H1 (cell line): ENCODE data around the gene MDFIC2. TPM values are rescaled to one million over a fixed set of nuclear protein-coding genes. Genes with fewer than 3 reads are reported as not detected.

Experiments used
- CTCF ChIA-PET: fragments of 300-600 bp; sonication (Branson Sonifier 250); formaldehyde crosslinking; loops from one replicate; lab custom pipeline; 2021; ENCODE audit not compliant: partially characterized antibody; lab: Charles Lee
- POLR2A ChIA-PET: fragments of 300-600 bp; sonication (Branson Sonifier 250); formaldehyde crosslinking; loops from one replicate; lab custom pipeline; 2021; ENCODE audit warnings: inconsistent platforms; ENCODE audit not compliant: partially characterized antibody; lab: Charles Lee
- DNase-seq, 2 experiments: peaks; one replicate each; pipeline versions ENCODE4 v3.0.0 to v3.0.0-alpha.2; 2010 to 2022; ENCODE audit warnings: low spot score in 2 of 2, low read depth in 1 of 2, mixed read lengths in 1 of 2
- FAIRE-seq: peaks from 2 replicates; lab custom pipeline; 2011; peaks lifted over from hg19 to GRCh38; lab: Jason Lieb, UNC
- H2AFZ ChIP-seq: 2 replicates; pipeline ENCODE4 v1.8.1; 2012; ENCODE audit warnings: low read length, inconsistent platforms
- H2AK5ac ChIP-seq: 2 replicates; pipeline ENCODE4 v1.6.1; 2013; ENCODE audit warnings: low read depth, low read length
- H2BK120ac ChIP-seq: replicated peaks from 2 replicates; pipeline ENCODE3; 2013; ENCODE audit warnings: low read depth, low read length, inconsistent platforms
- H2BK12ac ChIP-seq: 2 replicates; pipeline ENCODE4 v1.6.1; 2013; ENCODE audit warnings: low read depth, low read length
- H2BK15ac ChIP-seq: 2 replicates; pipeline ENCODE4 v1.6.1; 2013; ENCODE audit warnings: low read length
- H2BK20ac ChIP-seq: 2 replicates; pipeline ENCODE4 v1.6.1; 2013; ENCODE audit warnings: low read length
- H2BK5ac ChIP-seq: 2 replicates; pipeline ENCODE4 v1.6.1; 2013; ENCODE audit warnings: low read depth, low read length
- H3K14ac ChIP-seq: 2 replicates; pipeline ENCODE4 v1.6.1; 2013; ENCODE audit warnings: inconsistent platforms; ENCODE audit not compliant: insufficient read length
- H3K18ac ChIP-seq: 2 replicates; pipeline ENCODE4 v1.6.1; 2013; ENCODE audit warnings: low read length; ENCODE audit errors: extremely low read depth
- H3K23ac ChIP-seq: 2 replicates; pipeline ENCODE4 v1.6.1; 2013; ENCODE audit warnings: inconsistent platforms; ENCODE audit not compliant: insufficient read length
- H3K23me2 ChIP-seq: 2 replicates; pipeline ENCODE4 v1.6.1; 2013; ENCODE audit warnings: low read depth, low read length
- H3K27ac ChIP-seq: 2 replicates; pipeline ENCODE4 v1.6.1; 2011; ENCODE audit warnings: low read depth, low read length, inconsistent platforms
- H3K27me3 ChIP-seq, 4 experiments: replicated peaks in 1 of 4; 1 replicate in 1 of 4; 2 replicates in 3 of 4; pipeline versions ENCODE4 v1.6.1 to v1.8.1; 2011 to 2013; ENCODE audit warnings: low read length in 3 of 4, mild to moderate bottlenecking in 3 of 4, inconsistent platforms in 2 of 4, mixed read lengths in 2 of 4, moderate library complexity in 1 of 4; ENCODE audit not compliant: control insufficient read depth in 3 of 4, insufficient read depth in 3 of 4; ENCODE audit errors: extremely low read depth in 1 of 4
- H3K36me3 ChIP-seq, 4 experiments: 2 replicates each; pipeline versions ENCODE4 v1.6.1 to v1.8.1; 2011 to 2013; ENCODE audit warnings: mild to moderate bottlenecking in 4 of 4, low read length in 3 of 4, moderate library complexity in 2 of 4, control low read depth in 1 of 4, inconsistent platforms in 1 of 4; ENCODE audit not compliant: insufficient read depth in 4 of 4, control insufficient read depth in 2 of 4
- H3K4ac ChIP-seq: replicated peaks from 2 replicates; pipeline ENCODE3; 2013; ENCODE audit warnings: low read length, low read depth, mixed read lengths, inconsistent platforms; ENCODE audit not compliant: insufficient read length
- H3K4me1 ChIP-seq, 4 experiments: replicated peaks in 1 of 4; 1 replicate in 1 of 4; 2 replicates in 3 of 4; pipeline versions ENCODE4 v1.6.1 to v1.8.1; 2011 to 2013; ENCODE audit warnings: low read length in 3 of 4, inconsistent platforms in 2 of 4, mixed read lengths in 1 of 4; ENCODE audit not compliant: insufficient read depth in 4 of 4, control insufficient read depth in 3 of 4
- H3K4me2 ChIP-seq, 2 experiments: 2 replicates each; pipeline versions ENCODE4 v1.6.1 to v1.8.1; 2011 to 2013; ENCODE audit warnings: low read depth in 2 of 2, low read length in 2 of 2, control low read depth in 1 of 2, inconsistent platforms in 1 of 2, mild to moderate bottlenecking in 1 of 2; ENCODE audit not compliant: insufficient read depth in 1 of 2
- H3K4me3 ChIP-seq, 4 experiments: fragments of 200-600, 300-600 bp in 1 of 4; sonication (generic), shearing (Covaris generic), sonication (Bioruptor Twin) in 1 of 4; 2 replicates each; pipeline versions ENCODE4 v1.5.1 to v1.8.1; 2011 to 2016; ENCODE audit warnings: low read length in 4 of 4, low read depth in 3 of 4, control low read depth in 2 of 4, inconsistent platforms in 2 of 4, mild to moderate bottlenecking in 2 of 4, mixed read lengths in 1 of 4, moderate library complexity in 1 of 4; ENCODE audit not compliant: insufficient read depth in 2 of 4; ENCODE audit errors: extremely low read depth in 1 of 4
- H3K56ac ChIP-seq: replicated peaks from 2 replicates; pipeline ENCODE3; 2013; ENCODE audit warnings: low read depth, mild to moderate bottlenecking, mixed read lengths, low read length, inconsistent platforms; ENCODE audit not compliant: insufficient read length
- H3K79me1 ChIP-seq: 2 replicates; pipeline ENCODE4 v1.6.1; 2013; ENCODE audit warnings: low read depth, low read length, control low read depth
- H3K79me2 ChIP-seq, 2 experiments: 2 replicates each; pipeline versions ENCODE4 v1.6.1 to v1.8.1; 2012 to 2013; ENCODE audit warnings: low read length in 2 of 2, mild to moderate bottlenecking in 2 of 2, inconsistent platforms in 1 of 2; ENCODE audit not compliant: insufficient read depth in 2 of 2, control insufficient read depth in 1 of 2
- H3K9ac ChIP-seq, 4 experiments: replicated peaks in 1 of 4; 1 replicate in 1 of 4; 2 replicates in 3 of 4; pipeline versions ENCODE4 v1.6.1 to v1.8.1; 2011 to 2013; ENCODE audit warnings: low read depth in 3 of 4, low read length in 3 of 4, control low read depth in 2 of 4, mild to moderate bottlenecking in 2 of 4, moderate library complexity in 2 of 4, inconsistent platforms in 1 of 4; ENCODE audit errors: extremely low read depth in 1 of 4
- H3K9me3 ChIP-seq, 2 experiments: 2 replicates each; pipeline versions ENCODE4 v1.6.1 to v1.8.1; 2012 to 2013; ENCODE audit warnings: mild to moderate bottlenecking in 2 of 2, moderate library complexity in 2 of 2, control low read depth in 1 of 2, inconsistent platforms in 1 of 2, low read depth in 1 of 2, low read length in 1 of 2, mixed read lengths in 1 of 2; ENCODE audit not compliant: insufficient read depth in 2 of 2
- H4K20me1 ChIP-seq, 2 experiments: replicated peaks in 1 of 2; 2 replicates each; pipeline versions ENCODE3 to v1.8.1; 2011 to 2013; ENCODE audit warnings: inconsistent platforms in 2 of 2, low read length in 2 of 2, mild to moderate bottlenecking in 1 of 2; ENCODE audit not compliant: insufficient read depth in 2 of 2, control insufficient read depth in 1 of 2
- H4K5ac ChIP-seq: 2 replicates; pipeline ENCODE4 v1.6.1; 2013; ENCODE audit warnings: low read length, low read depth, mixed read lengths, inconsistent platforms; ENCODE audit not compliant: insufficient read length
- H4K8ac ChIP-seq: 2 replicates; pipeline ENCODE4 v1.8.0; 2013; ENCODE audit warnings: mild to moderate bottlenecking, moderate library complexity, low read length, inconsistent platforms; ENCODE audit not compliant: insufficient read depth; ENCODE audit errors: extremely low read depth
- H4K91ac ChIP-seq: replicated peaks from 2 replicates; pipeline ENCODE3; 2013; ENCODE audit warnings: low read length, mixed read lengths, inconsistent platforms; ENCODE audit not compliant: insufficient read length
- CHD1 ChIP-seq: IDR thresholded peaks from 2 replicates; pipeline ENCODE4 v1.6.1; 2012; ENCODE audit warnings: low read depth, low read length, improper control_type of control experiment
- GABPA ChIP-seq: IDR thresholded peaks from 2 replicates; pipeline ENCODE4 v1.6.1; 2011; ENCODE audit warnings: mild to moderate bottlenecking, low read length, moderate library complexity, borderline replicate concordance; ENCODE audit not compliant: insufficient read depth
- POLR2AphosphoS5 ChIP-seq: IDR thresholded peaks from 2 replicates; pipeline ENCODE4 v1.6.1; 2011; ENCODE audit warnings: low read depth, low read length
- RAD21 ChIP-seq, 2 experiments: IDR thresholded peaks in 1 of 2; conservative IDR thresholded peaks in 1 of 2; 2 replicates each; pipeline ENCODE4 v1.6.1; 2011; ENCODE audit warnings: low read depth in 2 of 2, low read length in 2 of 2, improper control_type of control experiment in 1 of 2, inconsistent platforms in 1 of 2, mild to moderate bottlenecking in 1 of 2, moderate library complexity in 1 of 2
- RBBP5 ChIP-seq: IDR thresholded peaks from 2 replicates; pipeline ENCODE4 v1.7.1; 2012; ENCODE audit warnings: low read depth, mild to moderate bottlenecking, inconsistent platforms, low read length, moderate library complexity, borderline replicate concordance
- SIRT6 ChIP-seq: IDR thresholded peaks from one replicate; pipeline ENCODE4 v1.7.1; 2012; ENCODE audit warnings: low read length, inconsistent platforms
- SP2 ChIP-seq: IDR thresholded peaks from 2 replicates; pipeline ENCODE4 v1.6.1; 2012; ENCODE audit warnings: mild to moderate bottlenecking, low read length, inconsistent platforms
- SUZ12 ChIP-seq: fragments of 200-600 bp; sonication (generic); IDR thresholded peaks from 2 replicates; pipeline ENCODE4 v1.6.1; 2012; ENCODE audit warnings: mild to moderate bottlenecking, inconsistent platforms, low read length, moderate library complexity, mixed read lengths
- TAF7 ChIP-seq: optimal IDR thresholded peaks from 2 replicates; pipeline ENCODE3; 2011; ENCODE audit warnings: low read depth, mild to moderate bottlenecking, inconsistent platforms, low read length, moderate library complexity, borderline replicate concordance
- WGBS, 2 experiments: shearing (Covaris generic) in 1 of 2; methylation state at CpG; one replicate each; pipeline versions ENCODE4 v1.1.6 to v1.1.7; 2013 to 2015; ENCODE audit warnings: low lambda C conversion rate in 2 of 2, mixed read lengths in 2 of 2, inconsistent platforms in 1 of 2, low coverage in 1 of 2, missing lambda C conversion rate in 1 of 2; ENCODE audit not compliant: insufficient replicate concordance in 2 of 2, insufficient coverage in 1 of 2, insufficient read length in 1 of 2; ENCODE audit errors: extremely low coverage in 1 of 2, missing lambda C conversion rate in 1 of 2; 5-methylcytosine and 5-hydroxymethylcytosine counted together
- long read RNA-seq, 2 experiments: library from RNA in 1 of 2; library from capped mRNA in 1 of 2; stranded (forward); transcript quantifications; one replicate each; pipeline ENCODE4 v2.0.0, GENCODE V29; 2021; ENCODE audit warnings: inconsistent platforms in 1 of 2
- polyA minus RNA-seq, 3 experiments: library from RNA; depleted of rRNA, polyadenylated mRNA; stranded (reverse); fragments of >200 nt; gene quantifications; 1 replicate in 2 of 3; 2 replicates in 1 of 3; pipeline ENCODE4 v1.2.3, GENCODE V29; 2011
- polyA plus RNA-seq, 7 experiments: library from polyadenylated mRNA; depleted of rRNA in 3 of 7; stranded (reverse) in 5 of 7; unstranded in 2 of 7; fragments of >200 nt in 5 of 7; fragments of 200-250 nt in 2 of 7; gene quantifications; 1 replicate in 5 of 7; 2 replicates in 1 of 7; 4 replicates in 1 of 7; pipeline versions ENCODE4 v1.2.1 to v1.2.3, GENCODE V29; 2011 to 2013; ENCODE audit warnings: missing spikeins in 2 of 7, mixed read lengths in 2 of 7
- total RNA-seq: library from RNA; stranded (reverse); fragmentation: NEBNext Ultra II Directional; extraction: Animal tissue kit (Norgen Biotek cat#: 25700); gene quantifications from 2 replicates; pipeline ENCODE4 v1.2.1, GENCODE V29; 2021

Gene MDFIC2
- not detected in 2 replicates for total RNA-seq
- not detected in 2 replicates for polyA plus RNA-seq (2011; rRNA removed)
- polyA plus RNA-seq (2011; cell fraction: cytosol; rRNA removed), result not detected
- not detected for polyA plus RNA-seq (2011; cell fraction: nucleus; rRNA removed)
- polyA plus RNA-seq (2012, experiment 1 of 2), result not detected in 4 replicates
- polyA plus RNA-seq (2012, experiment 2 of 2), result not detected
- polyA plus RNA-seq (2013, experiment 1 of 2), result not detected
- not detected for polyA plus RNA-seq (2013, experiment 2 of 2)
- not detected in 2 replicates for polyA minus RNA-seq (2011; rRNA and poly(A)+ RNA removed)
- not detected for polyA minus RNA-seq (2011; cell fraction: cytosol; rRNA and poly(A)+ RNA removed)
- not detected for polyA minus RNA-seq (2011; cell fraction: nucleus; rRNA and poly(A)+ RNA removed)
- long read RNA-seq, experiment 1, result 0 reads
- long read RNA-seq, experiment 2, result 0 reads

GRCh38 chr3:70312336-70312735 is at the start of gene MDFIC2:
MDFIC2 (minus strand) TSS chr3:70312638; CDS start chr3:70311973, 665 bp downstream.
- H3K14ac ChIP-seq, result no peak within 1 kb of the TSS
- H3K4ac ChIP-seq, result no peak within 1 kb of the TSS
- peak within 1 kb of the TSS; percentile 6; the same call in 1 of the 2 replicates for H2AFZ ChIP-seq
- no peaks in the 10 kb centered on the region for H3K79me1 ChIP-seq
- no peak within 1 kb of the TSS for H3K23ac ChIP-seq
- H3K9me3 ChIP-seq, result no peaks in the 10 kb centered on the region
- H2BK20ac ChIP-seq, result no peak within 1 kb of the TSS
- H4K91ac ChIP-seq, result no peak within 1 kb of the TSS
- H4K5ac ChIP-seq, result no peak within 1 kb of the TSS
- no peak within 1 kb of the TSS for H3K56ac ChIP-seq
- no peak within 1 kb of the TSS for H3K9ac ChIP-seq
- no peak within 1 kb of the TSS for H3K18ac ChIP-seq
- no peak within 1 kb of the TSS for H3K4me3 ChIP-seq
- ChIA-PET CTCF (interaction anchor here (0.7 to 2.0 kb wide), 2 partner anchors 46 to 55 kb away, joined by 3 to 7 read pairs; no protein-coding TSS in a partner anchor), POLR2A (no interaction called here)
- no peak within 1 kb of the TSS for H4K8ac ChIP-seq
- H2BK120ac ChIP-seq, result no peak within 1 kb of the TSS
- WGBS, 2 experiments, result 89% methylated on average over 7 of the region's 7 CpGs; no CpG with 5 or more reads in 1 of the 2 experiments
- DNase-seq (peak in 1 of 2 experiments; percentile 48), FAIRE-seq (peak; percentile 73)
- H3K27ac ChIP-seq, result no peak within 1 kb of the TSS
- 0 out of 2 replicates have a peak within 1 kb of the TSS, but pooled peaks have one; percentile 61 for H2BK12ac ChIP-seq
- no peak within 1 kb of the TSS for H2BK15ac ChIP-seq
- no peaks in the 10 kb centered on the region for H3K23me2 ChIP-seq
- H3K4me2 ChIP-seq, result no peak within 1 kb of the TSS
- no peaks in the 10 kb centered on the region for H3K27me3 ChIP-seq
- no peak within 1 kb of the TSS for H2AK5ac ChIP-seq
- H3K79me2 ChIP-seq, result no peaks in the 10 kb centered on the region
- H2BK5ac ChIP-seq, result no peak within 1 kb of the TSS
- H3K36me3 ChIP-seq, result no peaks in the 10 kb centered on the region
- H4K20me1 ChIP-seq, result no peaks in the 10 kb centered on the region
- H3K4me1 ChIP-seq, result peaks cover 0 to 8% (median 2%) of the 10 kb centered on the region in 4 experiments; a peak in 2 of 7 replicates
- no peak for TF ChIP-seq POLR2AphosphoS5
- no peak for TF ChIP-seq SP2
- no peak for TF ChIP-seq GABPA
- TF ChIP-seq CHD1, result no peak
- TF ChIP-seq SUZ12, result no peak
- TF ChIP-seq SIRT6, result no peak
- TF ChIP-seq TAF7, result no peak
- TF ChIP-seq RBBP5, result no peak
- TF ChIP-seq RAD21 (IDR thresholded peaks at IDR 0.05 in 1 of 2, conservative IDR thresholded peaks at IDR 0.05 in 1 of 2; ENCODE audit: low read depth in 2 of 2, low read length in 2 of 2), result no peak
